Mesendoderm (in vitro differentiated cells): ENCODE data around the gene THUMPD2.

Experiments used
- DNase-seq: peaks from one replicate; pipeline ENCODE4 v3.0.0; 2013
- H2AK5ac ChIP-seq: 2 replicates; pipeline ENCODE4 v1.6.1; 2013; ENCODE audit warnings: low read length, inconsistent platforms
- H2BK120ac ChIP-seq: 2 replicates; pipeline ENCODE4 v1.6.1; 2013; ENCODE audit warnings: low read depth, mild to moderate bottlenecking, low read length, moderate library complexity, mixed read lengths
- H2BK15ac ChIP-seq: replicated peaks from 2 replicates; pipeline ENCODE4 v1.6.1; 2013; ENCODE audit warnings: low read depth, mild to moderate bottlenecking, moderate library complexity
- H2BK5ac ChIP-seq: 2 replicates; pipeline ENCODE4 v1.6.1; 2013; ENCODE audit warnings: low read length, inconsistent platforms
- H3K18ac ChIP-seq: 2 replicates; pipeline ENCODE4 v1.6.1; 2013; ENCODE audit warnings: mild to moderate bottlenecking, low read length, mixed read lengths
- H3K23ac ChIP-seq: one replicate; pipeline ENCODE4 v1.6.1; 2013; ENCODE audit warnings: low read length
- H3K27ac ChIP-seq: 2 replicates; pipeline ENCODE4 v1.5.1; 2013; ENCODE audit warnings: low read depth, mild to moderate bottlenecking, inconsistent platforms, low read length, moderate library complexity
- H3K27me3 ChIP-seq: 2 replicates; pipeline ENCODE4 v1.6.1; 2013; ENCODE audit warnings: low read length, control low read depth, mild to moderate bottlenecking, inconsistent platforms; ENCODE audit not compliant: insufficient read depth, poor library complexity
- H3K36me3 ChIP-seq: 2 replicates; pipeline ENCODE4 v1.6.1; 2013; ENCODE audit warnings: low read length, inconsistent platforms; ENCODE audit not compliant: control insufficient read depth, insufficient read depth
- H3K4ac ChIP-seq: one replicate; pipeline ENCODE4 v1.6.1; 2013; ENCODE audit warnings: low read depth, mild to moderate bottlenecking, low read length, moderate library complexity
- H3K4me1 ChIP-seq: 2 replicates; pipeline ENCODE4 v1.6.1; 2013; ENCODE audit warnings: low read depth, low read length, inconsistent platforms; ENCODE audit not compliant: control insufficient read depth
- H3K4me2 ChIP-seq: 2 replicates; pipeline ENCODE4 v1.6.1; 2013; ENCODE audit warnings: low read length
- H3K4me3 ChIP-seq: 2 replicates; pipeline ENCODE4 v1.5.1; 2013; ENCODE audit warnings: mild to moderate bottlenecking, low read length
- H3K56ac ChIP-seq: one replicate; pipeline ENCODE4 v1.6.1; 2013; ENCODE audit warnings: low read length
- H3K79me1 ChIP-seq: 2 replicates; pipeline ENCODE4 v1.6.1; 2013; ENCODE audit warnings: low read length, inconsistent platforms
- H3K79me2 ChIP-seq: 2 replicates; pipeline ENCODE4 v1.6.1; 2013; ENCODE audit warnings: mild to moderate bottlenecking, low read length; ENCODE audit not compliant: control insufficient read depth, insufficient read depth
- H3K9ac ChIP-seq: 2 replicates; pipeline ENCODE4 v1.6.1; 2013; ENCODE audit warnings: low read length, inconsistent platforms
- H4K5ac ChIP-seq: one replicate; pipeline ENCODE4 v1.6.1; 2013; ENCODE audit warnings: low read length
- H4K8ac ChIP-seq: one replicate; pipeline ENCODE4 v1.6.1; 2013; ENCODE audit warnings: low read depth, mild to moderate bottlenecking, control low read depth, low read length, moderate library complexity
- WGBS: extraction: QIAGEN DNeasy Blood & Tissue Kit; methylation state at CpG from one replicate; pipeline ENCODE4 v1.1.7; 2013; ENCODE audit warnings: low lambda C conversion rate, missing lambda C conversion rate; ENCODE audit not compliant: insufficient coverage; ENCODE audit errors: extremely low coverage; 5-methylcytosine and 5-hydroxymethylcytosine counted together

The THUMPD2 gene

GRCh38 chr2:39723946-39724827 is 54.9 kb downstream of the THUMPD2 start:
- no peak overlapping the region for H3K4me3 ChIP-seq
- H3K4me2 ChIP-seq: no peak overlapping the region
- H3K18ac ChIP-seq: no peak overlapping the region
- no peak overlapping the region for H2BK15ac ChIP-seq
- no peaks in the 10 kb centered on the region for H3K27me3 ChIP-seq
- H2BK5ac ChIP-seq: no peak overlapping the region
- no peak overlapping the region for H3K4ac ChIP-seq
- no peaks in the 10 kb centered on the region for H3K36me3 ChIP-seq
- peak; percentile 75 for DNase-seq
- no peak overlapping the region for H2BK120ac ChIP-seq
- no peak overlapping the region for H4K8ac ChIP-seq
- H3K27ac ChIP-seq: no peak overlapping the region
- H2AK5ac ChIP-seq: no peak overlapping the region
- H3K9ac ChIP-seq: no peak overlapping the region
- WGBS: no CpG with 5 or more reads among the region's 9 CpGs
- H3K79me2 ChIP-seq: no peaks in the 10 kb centered on the region
- H3K56ac ChIP-seq: no peak overlapping the region
- no peak overlapping the region for H4K5ac ChIP-seq
- H3K23ac ChIP-seq: no peak overlapping the region
- H3K4me1 ChIP-seq: no peaks in the 10 kb centered on the region
- no peaks in the 10 kb centered on the region for H3K79me1 ChIP-seq

- no peaks in the 10 kb centered on the region for H3K4me1 ChIP-seq
- no peak for DNase-seq
- H3K27me3 ChIP-seq: no peaks in the 10 kb centered on the region
- H3K56ac ChIP-seq: no peak overlapping the region
- no peak overlapping the region for H3K4me2 ChIP-seq
- no peak overlapping the region for H4K5ac ChIP-seq
- no peak overlapping the region for H3K4ac ChIP-seq
- no peak overlapping the region for H3K23ac ChIP-seq
- H4K8ac ChIP-seq: no peak overlapping the region
- H3K27ac ChIP-seq: no peak overlapping the region
- no peak overlapping the region for H3K9ac ChIP-seq
- no peaks in the 10 kb centered on the region for H3K79me1 ChIP-seq
- no peak overlapping the region for H2BK5ac ChIP-seq
- WGBS: no CpG with 5 or more reads among the region's 2 CpGs
- H3K36me3 ChIP-seq: no peaks in the 10 kb centered on the region
- H3K4me3 ChIP-seq: no peak overlapping the region
- no peaks in the 10 kb centered on the region for H3K79me2 ChIP-seq
- H2BK120ac ChIP-seq: no peak overlapping the region
- no peak overlapping the region for H3K18ac ChIP-seq
- H2AK5ac ChIP-seq: no peak overlapping the region
- H2BK15ac ChIP-seq: no peak overlapping the region
Measured at GRCh38 chr2:39723497-39723896, 55.6 kb downstream of the THUMPD2 start.

GRCh38 chr2:39720970-39721369 is 58.1 kb downstream of the THUMPD2 start:
- Histone ChIP-seq H3K4me2 (no peak overlapping the region), H3K79me2 (no peaks in the 10 kb centered on the region), H2BK15ac (no peak overlapping the region), H3K27me3 (no peaks in the 10 kb centered on the region), H2BK5ac (no peak overlapping the region), H3K18ac (no peak overlapping the region), H4K5ac (no peak overlapping the region), H3K79me1 (no peaks in the 10 kb centered on the region), H3K4me3 (no peak overlapping the region), H3K27ac (no peak overlapping the region), H4K8ac (no peak overlapping the region), H3K36me3 (no peaks in the 10 kb centered on the region), H2BK120ac (no peak overlapping the region), H3K4me1 (no peaks in the 10 kb centered on the region), H3K9ac (no peak overlapping the region), H3K23ac (no peak overlapping the region), H3K56ac (no peak overlapping the region), H3K4ac (no peak overlapping the region), H2AK5ac (no peak overlapping the region)
- no peak for DNase-seq
- no CpG with 5 or more reads among the region's 2 CpGs for WGBS

GRCh38 chr2:39719317-39719716 is 59.7 kb downstream of the THUMPD2 start:
- no peaks in the 10 kb centered on the region for H3K36me3 ChIP-seq

GRCh38 chr2:39718483-39718882 is 60.6 kb downstream of the THUMPD2 start:
- H3K79me1 ChIP-seq: no peaks in the 10 kb centered on the region
- no peaks in the 10 kb centered on the region for H3K27me3 ChIP-seq
- no peaks in the 10 kb centered on the region for H3K4me1 ChIP-seq
- H3K4me3 ChIP-seq: no peak overlapping the region
- no peak overlapping the region for H3K4me2 ChIP-seq
- no peaks in the 10 kb centered on the region for H3K79me2 ChIP-seq
- H3K4ac ChIP-seq: no peak overlapping the region
- H3K23ac ChIP-seq: no peak overlapping the region
- no peak overlapping the region for H2BK120ac ChIP-seq
- H3K56ac ChIP-seq: no peak overlapping the region
- no peak for DNase-seq
- no CpG with 5 or more reads among the region's 9 CpGs for WGBS
- no peak overlapping the region for H2BK5ac ChIP-seq
- no peak overlapping the region for H3K9ac ChIP-seq
- H3K27ac ChIP-seq: no peak overlapping the region
- H4K5ac ChIP-seq: no peak overlapping the region
- no peak overlapping the region for H2BK15ac ChIP-seq
- H3K18ac ChIP-seq: no peak overlapping the region
- H2AK5ac ChIP-seq: no peak overlapping the region
- no peaks in the 10 kb centered on the region for H3K36me3 ChIP-seq
- no peak overlapping the region for H4K8ac ChIP-seq

More at GRCh38 chr2:39719317-39719716, 59.7 kb downstream of the THUMPD2 start:
- Histone ChIP-seq H3K9ac (no peak overlapping the region), H3K4me2 (no peak overlapping the region), H2BK120ac (no peak overlapping the region), H3K56ac (no peak overlapping the region), H2AK5ac (no peak overlapping the region), H4K5ac (no peak overlapping the region), H3K4ac (no peak overlapping the region), H2BK5ac (no peak overlapping the region), H3K79me2 (no peaks in the 10 kb centered on the region), H4K8ac (no peak overlapping the region), H3K4me3 (no peak overlapping the region), H3K79me1 (no peaks in the 10 kb centered on the region), H3K23ac (no peak overlapping the region), H3K18ac (no peak overlapping the region), H3K27ac (no peak overlapping the region), H3K27me3 (no peaks in the 10 kb centered on the region), H2BK15ac (no peak overlapping the region), H3K4me1 (no peaks in the 10 kb centered on the region)
- no CpG with 5 or more reads among the region's 8 CpGs for WGBS
- DNase-seq: no peak

- Histone ChIP-seq H3K79me1 (no peaks in the 10 kb centered on the region), H3K4me3 (no peak overlapping the region), H3K4me2 (no peak overlapping the region), H3K79me2 (no peaks in the 10 kb centered on the region), H2BK15ac (no peak overlapping the region), H3K4me1 (no peaks in the 10 kb centered on the region), H3K23ac (no peak overlapping the region), H3K36me3 (no peaks in the 10 kb centered on the region), H2BK5ac (no peak overlapping the region), H2AK5ac (no peak overlapping the region), H2BK120ac (no peak overlapping the region), H3K27ac (no peak overlapping the region), H3K18ac (no peak overlapping the region), H3K56ac (no peak overlapping the region), H4K8ac (no peak overlapping the region), H3K27me3 (no peaks in the 10 kb centered on the region), H4K5ac (no peak overlapping the region), H3K9ac (no peak overlapping the region), H3K4ac (no peak overlapping the region)
- no peak for DNase-seq
- no CpG with 5 or more reads among the region's 12 CpGs for WGBS
Measured at GRCh38 chr2:39717067-39717466, 62.0 kb downstream of the THUMPD2 start.
